ENCODE measurements around the gene TSPAN16.

TSPAN16 gene

DNA sequence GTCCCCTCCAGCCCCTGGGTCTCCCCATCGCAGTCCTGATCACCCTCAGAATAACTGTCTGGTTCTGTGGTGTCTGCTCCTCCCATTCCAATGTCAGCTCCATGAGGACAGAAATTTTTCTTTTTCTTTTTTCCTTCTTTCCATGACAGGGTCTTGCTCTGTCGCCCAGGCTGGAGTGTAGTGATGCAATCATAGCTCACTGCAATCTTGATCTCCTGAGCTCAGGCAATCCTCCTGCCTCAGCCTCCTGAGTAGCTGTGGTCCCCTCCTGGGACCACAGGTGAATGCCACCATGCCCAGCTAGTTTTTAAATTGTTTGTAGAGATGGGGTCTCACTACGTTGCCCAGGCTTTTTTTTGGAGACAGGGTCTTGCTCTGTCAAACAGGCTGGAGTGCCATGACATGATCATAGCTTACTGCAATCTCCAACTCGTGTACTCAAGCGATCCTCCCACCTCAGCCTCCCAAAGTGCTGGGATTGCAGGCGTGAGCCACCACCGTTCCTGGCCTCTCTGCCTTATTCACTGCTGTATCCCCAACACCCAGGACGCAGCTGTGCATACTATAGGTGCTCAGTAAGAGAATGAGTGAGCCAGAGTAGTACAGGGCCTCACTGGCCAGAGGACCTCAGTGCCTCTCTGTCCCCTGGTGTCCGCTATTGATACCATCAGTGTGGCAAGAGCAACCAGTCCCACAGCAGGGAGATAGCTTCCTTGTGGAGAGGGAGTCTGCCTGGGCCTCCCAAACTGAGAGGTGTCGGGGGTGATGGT lies 28.5 kb upstream of the TSPAN16 start:
- no peak for DNase-seq (ENCODE audit: low spot score)
- TF ChIP-seq CTCF (IDR thresholded peaks at IDR 0.05) = no peak
- Histone ChIP-seq H3K4me3 (no peak overlapping the region), H3K27ac (peak overlapping the region in 1 of 2 donors; percentile 6)

- Histone ChIP-seq H3K27ac (peak overlapping the region in 1 of 2 donors; percentile 19), H3K4me3 (no peak overlapping the region)
- DNase-seq (ENCODE audit: low spot score) = no peak
- no peak for TF ChIP-seq CTCF (IDR thresholded peaks at IDR 0.05)
Measured at GRCh38 chr19:11268783-11269267, 27.1 kb upstream of the TSPAN16 start.

DNA sequence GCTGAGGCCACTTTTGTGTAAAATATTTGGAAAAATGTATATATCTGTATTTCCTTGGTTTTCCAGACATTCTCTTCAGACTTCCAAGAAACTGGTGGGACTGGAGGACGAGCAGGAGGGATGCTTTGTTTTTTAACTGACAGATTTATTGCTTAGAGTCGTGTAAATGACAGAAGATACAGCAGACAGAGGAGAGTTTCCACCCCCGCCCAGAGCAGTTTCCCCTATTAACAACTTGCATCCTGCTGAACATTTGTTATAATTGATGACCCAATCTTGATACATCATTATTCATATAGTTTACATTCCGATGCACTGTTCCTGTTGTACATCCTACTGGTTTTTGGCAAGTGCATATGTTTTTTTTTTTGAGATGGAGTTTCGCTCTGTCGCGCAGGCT lies 26.6 kb upstream of the TSPAN16 start:
- no peak for DNase-seq (ENCODE audit: low spot score)
- no peak for TF ChIP-seq CTCF (IDR thresholded peaks at IDR 0.05)
- Histone ChIP-seq H3K4me3 (no peak overlapping the region), H3K27ac (peak overlapping the region in 1 of 2 donors; percentile 19)

GRCh38 chr19:11273296-11273695 lies 22.7 kb upstream of the TSPAN16 start:
- DNase-seq (ENCODE audit: low spot score) = no peak
- TF ChIP-seq CTCF (IDR thresholded peaks at IDR 0.05) = no peak
- Histone ChIP-seq H3K4me3 (no peak overlapping the region), H3K27ac (no peak overlapping the region)

GRCh38 chr19:11273989-11274388 lies 22.0 kb upstream of the TSPAN16 start:
- no peak overlapping the region for H3K4me3 ChIP-seq
- TF ChIP-seq CTCF (IDR thresholded peaks at IDR 0.05) = no peak
- H3K27ac ChIP-seq = no peak overlapping the region
- no peak for DNase-seq (ENCODE audit: low spot score)

GRCh38 chr19:11274533-11275086 lies 21.4 kb upstream of the TSPAN16 start:
- H3K4me3 ChIP-seq = no peak overlapping the region
- no peak for DNase-seq (ENCODE audit: low spot score)
- H3K27ac ChIP-seq = no peak overlapping the region
- no peak for TF ChIP-seq CTCF (IDR thresholded peaks at IDR 0.05)

DNA sequence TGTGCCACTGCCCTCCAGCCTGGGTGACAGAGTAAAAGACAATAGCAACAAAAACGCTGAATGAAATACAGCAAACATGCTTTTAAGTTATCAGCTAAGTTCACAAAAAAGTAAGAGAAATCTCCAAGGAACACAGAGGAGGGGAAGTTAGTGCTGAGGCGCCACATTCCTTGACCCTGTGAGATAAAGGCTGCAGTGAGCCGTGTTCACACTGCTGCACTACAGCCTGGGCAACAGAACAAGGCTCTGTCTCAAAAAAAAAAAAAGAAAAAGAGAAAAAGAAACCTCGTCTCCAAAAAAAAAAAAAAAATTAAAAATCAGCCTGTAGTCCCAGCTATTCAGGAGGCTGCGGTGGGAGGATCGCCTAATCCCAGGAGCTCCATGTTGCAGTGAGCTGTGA lies 17.3 kb upstream of the TSPAN16 start:
- no peak for DNase-seq (ENCODE audit: low spot score)
- no peak overlapping the region for H3K4me3 ChIP-seq
- TF ChIP-seq CTCF (IDR thresholded peaks at IDR 0.05) = no peak
- H3K27ac ChIP-seq = no peak overlapping the region

Measured in coronary artery (tissue), 2 donors.